Activated T-helper 1 cell treated with Interleukin-2 at 50 U/mL for 16 hours (primary cell): ENCODE data around the gene TOM1L2.
"Not testable (repeated sequence)": the region's sequence is repeated elsewhere in the genome, so short reads cannot be mapped to it uniquely, and the experiment has no call there.

Experiments
- DNase-seq: peaks from one replicate; pipeline ENCODE4 v3.0.0-alpha.2; 2020; ENCODE audit warnings: low read depth

TOM1L2 gene

DNA sequence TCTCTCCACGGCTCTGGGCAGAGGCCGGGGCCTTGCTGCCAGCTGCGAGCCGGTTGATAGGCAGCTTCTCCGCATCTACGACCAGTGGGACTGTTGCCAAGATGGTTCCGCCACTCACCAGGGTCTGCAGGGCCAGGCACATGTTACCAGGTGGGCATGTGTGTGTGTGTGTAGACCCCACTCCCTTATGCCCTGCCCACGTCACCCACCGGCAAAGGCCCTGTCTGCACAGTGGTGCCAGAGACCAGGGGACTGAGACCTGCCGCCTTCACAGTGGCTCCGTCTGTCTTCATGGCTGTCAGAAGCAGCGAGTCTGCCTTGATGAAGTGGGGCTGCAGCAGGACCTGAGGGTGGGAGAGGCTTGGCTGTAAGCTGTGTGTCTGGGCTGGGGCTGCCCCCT lies 153.1 kb downstream of the TOM1L2 start:
- no peak for DNase-seq

DNA sequence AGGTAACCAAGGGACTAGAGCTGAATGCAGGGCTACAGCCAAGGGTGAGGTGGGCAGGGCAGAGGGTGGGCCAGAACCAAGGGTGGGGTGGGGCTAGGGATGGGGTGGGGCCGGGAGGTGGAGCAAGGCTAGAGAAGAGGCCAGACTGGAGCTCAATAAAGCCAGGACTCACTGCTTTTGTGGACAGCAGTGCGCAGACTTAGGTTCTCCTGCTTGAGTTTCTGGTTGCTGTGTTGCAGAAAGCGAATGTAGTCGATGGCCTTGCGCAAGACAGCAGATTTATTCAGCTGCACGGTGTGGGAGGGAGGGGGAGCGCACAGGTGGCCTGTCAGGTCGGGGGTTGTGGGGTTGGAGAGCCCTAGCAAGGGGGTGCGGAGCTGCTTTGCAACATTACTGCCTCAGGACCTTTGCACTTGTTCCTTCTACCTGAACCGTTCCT lies 154.1 kb downstream of the TOM1L2 start:
- no peak for DNase-seq

DNA sequence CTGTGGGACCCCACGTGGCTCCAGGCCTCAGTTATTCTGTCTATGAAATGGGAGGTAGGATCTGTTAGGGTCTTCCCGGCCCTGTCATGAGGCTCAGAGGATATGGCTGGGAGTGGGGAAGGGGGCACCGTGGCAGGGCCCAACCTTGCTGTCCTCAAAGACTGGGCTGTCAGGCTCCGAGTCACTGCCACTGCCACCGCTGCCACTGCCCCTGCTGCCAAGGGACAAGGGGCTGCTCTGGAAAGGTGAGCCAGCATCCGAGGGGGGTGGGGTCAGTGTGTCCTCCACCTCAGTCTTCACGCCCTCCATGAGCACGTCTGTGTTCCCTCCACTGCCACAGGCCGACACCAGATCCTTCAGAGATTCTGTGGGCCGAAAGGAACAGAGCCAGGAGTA lies 154.7 kb downstream of the TOM1L2 start:
- DNase-seq = no peak

DNA sequence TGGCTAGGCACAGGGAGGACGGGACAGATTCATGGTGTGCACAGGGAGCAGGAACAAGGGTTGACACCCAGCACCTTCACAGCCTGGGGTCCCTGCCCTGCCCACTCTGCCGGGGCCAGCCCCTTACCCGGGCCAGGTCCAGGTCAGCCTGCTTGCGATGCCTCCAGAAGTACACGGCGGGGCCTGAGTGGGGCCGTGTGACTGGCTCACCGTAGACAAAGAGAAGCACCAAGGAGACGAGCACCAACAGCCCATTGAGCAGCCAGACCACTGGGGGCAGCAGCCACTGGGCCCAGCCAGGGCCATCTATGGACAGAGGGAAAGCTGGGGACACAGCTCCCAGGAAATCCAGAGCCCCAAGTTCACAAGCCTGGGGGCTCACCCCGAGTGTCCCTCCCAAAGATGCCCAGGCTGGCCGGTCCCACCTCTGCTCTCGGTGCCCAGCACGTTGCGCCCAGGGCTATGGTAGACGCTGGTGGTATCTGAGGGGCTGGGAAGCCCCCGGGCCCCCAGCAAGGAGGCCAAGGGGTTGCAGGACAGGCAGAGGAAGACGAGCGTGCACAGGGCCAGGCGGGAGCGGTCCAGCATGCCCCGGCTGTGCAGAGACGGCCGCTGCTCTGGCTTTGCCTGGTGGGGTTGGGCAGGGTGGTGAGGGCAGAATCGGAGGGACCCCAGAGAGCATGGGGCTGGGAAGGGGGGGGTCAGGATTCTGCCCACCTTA lies 155.2 kb downstream of the TOM1L2 start:
- no peak for DNase-seq

DNA sequence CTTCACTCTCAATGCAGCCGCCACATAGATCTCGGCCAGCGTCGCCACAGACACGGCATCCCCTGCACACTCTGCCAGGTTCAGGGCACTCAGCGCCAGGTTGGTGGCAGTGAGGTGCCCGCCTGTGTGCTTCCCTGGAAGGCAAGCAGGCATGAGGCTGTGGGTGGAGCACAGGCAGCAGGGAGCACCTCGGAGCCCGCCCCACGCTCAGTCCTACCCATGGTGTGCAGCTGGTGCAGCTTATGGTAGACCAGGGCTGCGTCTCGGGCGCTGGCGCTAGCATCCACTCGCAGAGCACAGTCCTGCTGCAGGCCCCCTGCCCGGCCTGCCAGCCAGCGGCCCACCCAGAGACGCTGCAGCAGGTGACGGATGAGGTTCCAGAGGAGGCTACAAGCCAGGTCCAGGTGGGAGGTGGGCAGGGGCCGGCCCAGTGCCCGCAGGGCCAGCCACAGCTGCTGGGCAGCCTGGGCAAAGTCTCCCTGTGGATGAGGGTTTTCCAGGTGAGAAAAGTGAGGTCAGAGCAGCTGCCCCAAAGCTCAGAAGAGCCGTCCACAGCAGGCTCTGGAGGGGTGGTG lies 155.9 kb downstream of the TOM1L2 start:
- DNase-seq = no peak

DNA sequence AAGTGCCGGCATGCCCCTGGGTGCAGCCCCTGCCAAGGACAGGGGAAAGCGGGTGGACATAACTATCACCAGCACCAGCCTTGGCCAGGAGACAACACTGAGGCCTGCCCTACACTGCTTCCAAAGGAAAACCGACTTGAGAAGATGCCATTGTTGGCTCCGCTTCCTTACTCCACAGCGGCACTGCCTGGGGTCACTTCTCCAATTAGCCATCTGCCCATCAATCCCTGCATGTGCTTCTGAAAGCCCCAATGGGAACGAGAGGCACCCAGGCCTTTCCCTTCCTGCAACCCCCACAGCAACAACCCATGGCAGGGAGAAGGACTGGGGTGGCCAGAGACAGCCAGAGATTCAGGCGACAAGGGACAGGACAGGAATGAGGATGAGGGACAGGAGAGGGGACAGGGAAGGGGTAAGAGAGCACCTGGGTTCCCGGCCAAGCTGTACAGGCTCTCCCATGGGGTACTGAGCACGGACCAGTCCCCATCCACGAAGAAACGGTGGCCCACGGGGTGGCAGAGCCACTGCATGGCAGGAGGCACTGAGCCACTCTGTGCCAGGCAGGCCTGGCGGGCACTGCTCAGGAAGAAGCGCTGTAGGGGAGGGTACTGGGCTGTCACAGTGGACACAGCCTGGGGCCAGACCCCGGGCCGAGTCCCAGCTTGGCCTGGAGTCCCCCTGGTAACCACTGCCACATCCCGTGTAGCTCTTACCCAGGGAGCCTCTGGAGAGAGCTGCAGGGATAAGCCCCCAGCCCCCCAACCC lies 156.6 kb downstream of the TOM1L2 start:
- no peak for DNase-seq

DNA sequence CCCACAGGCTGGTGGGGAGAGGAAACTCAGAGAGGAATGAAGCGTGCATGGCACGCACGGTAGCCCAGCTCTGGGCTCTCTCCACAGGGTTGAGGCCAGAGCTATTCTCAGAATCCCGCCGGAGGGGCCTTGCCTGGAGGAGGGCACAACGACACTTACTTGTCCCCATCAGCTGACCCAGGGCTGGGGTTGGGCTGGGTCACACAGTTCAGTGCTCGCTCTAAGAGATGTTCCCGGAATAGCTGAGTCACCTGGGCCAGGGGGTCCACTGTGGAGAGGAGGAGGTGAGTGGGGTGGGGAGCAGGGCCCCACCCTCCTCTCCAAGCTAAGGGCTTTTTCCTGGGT lies 157.2 kb downstream of the TOM1L2 start:
- DNase-seq = no peak

DNA sequence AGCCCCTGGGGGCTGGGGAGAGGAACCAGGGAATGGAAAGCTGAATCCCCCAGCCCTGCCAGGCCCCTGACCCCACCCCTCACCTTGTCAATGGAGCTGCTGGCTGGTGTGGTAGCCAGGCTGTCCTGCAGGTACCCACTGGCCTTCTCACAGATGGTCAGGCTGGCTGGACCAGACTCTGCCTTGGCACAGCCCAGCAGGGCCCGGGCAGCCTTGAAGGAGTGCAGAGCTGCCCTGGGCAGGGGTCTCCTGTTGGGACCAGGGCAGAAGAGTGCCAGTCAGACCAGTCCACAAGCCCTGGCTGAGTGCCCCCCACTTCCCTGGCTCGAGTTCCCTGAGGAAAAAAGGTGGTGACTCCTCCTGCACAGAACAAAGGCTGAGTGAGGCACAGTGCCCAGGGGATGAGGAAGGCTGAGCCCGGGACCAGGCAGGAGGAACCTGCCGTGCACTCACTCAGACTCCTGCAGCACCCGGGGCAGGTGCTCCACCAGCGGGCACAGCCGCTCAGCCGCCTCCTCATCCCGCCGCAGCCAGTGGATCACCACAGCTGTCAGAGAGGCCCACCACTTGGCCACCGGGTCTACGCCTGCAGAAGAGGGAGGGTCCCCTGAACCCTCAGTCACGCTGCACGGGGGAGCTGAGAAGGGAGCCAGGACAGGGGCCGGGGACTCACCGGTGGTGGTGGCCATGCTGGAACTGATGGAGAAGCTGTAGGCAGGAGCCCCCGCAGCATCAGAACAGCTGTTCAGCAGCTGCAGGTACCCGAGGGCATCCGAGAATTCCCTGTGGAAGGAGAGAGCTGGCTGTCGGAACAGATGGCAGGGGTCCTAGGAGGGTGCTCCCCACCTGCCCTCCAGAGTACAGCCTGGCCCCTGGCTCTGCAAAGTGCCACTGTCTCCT lies 157.8 kb downstream of the TOM1L2 start:
- DNase-seq = no peak

DNA sequence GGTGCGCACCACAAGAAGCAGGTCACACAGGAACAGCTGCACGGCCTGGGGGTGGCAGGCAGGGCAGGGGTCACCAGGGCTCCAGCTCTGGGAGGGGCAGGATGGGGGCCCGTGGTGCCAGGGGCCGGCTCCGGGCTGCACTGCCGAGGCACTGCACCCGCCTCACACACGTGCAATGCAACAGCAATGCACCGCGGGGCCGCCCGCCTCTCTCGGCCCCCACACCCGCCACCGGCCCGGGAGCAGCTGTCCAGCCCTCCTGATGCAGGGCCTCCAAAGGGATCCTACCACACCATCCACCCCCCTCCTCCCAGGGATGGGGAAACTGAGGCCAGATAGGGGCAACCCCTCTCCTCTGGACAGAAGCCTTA lies 158.5 kb downstream of the TOM1L2 start:
- no peak for DNase-seq

DNA sequence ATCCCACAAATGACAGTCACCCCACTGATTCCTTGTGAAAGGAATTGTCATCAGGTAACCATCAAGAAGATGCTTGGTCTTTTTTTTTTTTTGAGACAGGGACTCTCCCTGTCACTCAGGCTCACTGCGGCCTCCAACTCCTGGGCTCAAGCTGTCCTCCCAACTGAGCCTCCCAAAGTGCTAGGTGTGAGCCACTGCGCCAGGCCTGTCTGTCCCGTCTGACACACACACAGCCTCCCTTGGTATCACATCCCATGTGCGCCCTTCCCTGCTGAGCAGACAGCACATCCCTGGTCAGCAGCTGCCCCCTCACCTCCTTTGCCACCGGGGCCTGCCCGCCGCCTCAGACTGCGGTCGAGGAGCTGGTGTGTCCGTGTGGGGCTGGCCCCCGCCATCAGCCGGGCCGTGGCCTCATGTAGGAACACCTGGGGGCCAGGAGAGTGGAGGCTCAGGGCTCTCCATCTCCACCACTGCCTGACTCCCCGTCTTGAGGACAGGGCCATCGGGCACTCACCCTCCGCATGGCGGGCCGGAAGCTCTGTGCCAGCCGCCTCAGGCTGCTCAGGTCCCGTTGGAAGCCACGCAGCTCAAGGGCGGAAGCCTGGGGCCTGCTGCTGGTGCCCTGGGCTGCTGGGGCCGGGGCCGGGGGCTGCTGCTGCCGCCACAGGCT lies 159.0 kb downstream of the TOM1L2 start:
- DNase-seq = no peak

DNA sequence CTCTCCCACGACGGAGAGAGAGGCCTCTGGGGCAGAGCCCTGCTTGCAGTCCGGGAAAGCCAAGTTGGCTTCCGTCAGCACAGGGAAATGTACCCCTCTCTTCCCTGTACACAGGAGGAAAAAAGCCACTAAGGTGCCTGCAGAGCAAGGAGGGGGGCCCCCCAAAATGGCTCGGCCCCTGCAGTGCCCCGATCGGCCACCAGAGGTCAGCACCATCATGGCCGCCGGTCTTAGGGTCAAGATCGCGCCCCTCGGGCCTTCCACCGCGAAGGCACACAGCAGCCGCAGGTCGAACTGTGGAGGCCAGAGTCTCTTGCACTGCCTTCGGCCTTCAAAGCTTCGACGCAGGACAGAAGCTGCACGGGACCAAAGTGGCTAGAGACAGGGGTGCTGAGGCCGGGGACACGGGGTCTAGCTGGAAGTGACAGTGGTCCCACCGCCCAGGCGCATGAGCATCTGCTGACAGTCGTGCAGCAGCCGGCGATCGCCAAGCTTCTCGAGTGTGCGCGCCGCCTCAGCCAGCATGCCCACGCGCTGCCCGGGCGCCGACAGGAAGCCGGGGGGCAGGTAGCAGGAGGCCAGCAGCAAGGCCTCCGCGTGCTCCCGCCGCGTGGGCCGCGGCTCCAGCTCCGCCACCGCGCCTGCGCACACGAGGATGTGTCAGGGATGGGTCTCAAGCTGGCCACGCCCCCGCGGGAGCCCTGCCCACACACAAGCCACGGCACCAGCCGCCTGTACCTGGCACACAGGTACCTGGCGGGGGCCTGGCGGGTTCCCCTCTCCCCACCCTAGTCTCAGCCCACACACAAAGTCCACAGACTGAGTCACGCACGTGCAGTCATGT lies 159.8 kb downstream of the TOM1L2 start:
- peak; percentile 47 for DNase-seq

DNA sequence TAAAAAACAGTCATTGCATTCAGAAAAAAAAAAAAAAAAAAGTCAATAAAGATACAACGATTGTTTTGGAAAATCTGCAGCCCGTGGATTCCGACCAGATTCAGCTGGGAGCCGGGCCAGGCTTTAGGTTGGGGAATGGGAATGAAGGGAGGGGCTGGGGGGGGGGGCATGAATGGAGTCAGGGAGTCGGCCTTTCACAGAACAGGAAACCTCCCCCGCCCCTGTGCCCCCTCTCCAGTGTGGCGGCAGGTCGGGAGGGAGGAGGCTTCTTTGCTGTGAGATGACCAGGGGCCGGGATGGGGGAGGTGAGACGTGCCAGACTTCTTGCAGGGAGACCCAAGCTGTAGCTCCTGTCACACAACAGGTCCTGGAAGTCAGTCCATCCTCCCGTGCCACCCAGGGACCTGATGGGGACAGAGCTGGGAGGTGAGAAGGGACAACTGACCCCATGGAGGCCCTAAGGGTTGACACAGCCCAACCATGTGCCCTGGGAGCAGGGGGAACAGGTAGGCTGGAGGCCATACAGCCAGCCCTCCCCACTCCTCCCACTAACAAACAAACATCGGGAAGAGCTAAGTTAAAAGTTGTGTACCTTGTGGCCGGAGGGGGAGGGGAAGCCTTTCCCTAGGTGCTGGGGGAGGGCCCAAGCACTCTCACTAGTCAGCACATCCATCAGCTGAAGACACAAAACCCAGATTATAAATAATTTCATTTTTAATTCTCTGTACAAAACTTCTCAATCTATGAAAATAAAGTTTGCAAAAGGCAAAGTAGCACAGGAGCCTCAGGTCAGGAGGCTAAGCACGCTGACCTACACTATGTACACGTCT lies 160.6 kb downstream of the TOM1L2 start:
- no peak for DNase-seq

DNA sequence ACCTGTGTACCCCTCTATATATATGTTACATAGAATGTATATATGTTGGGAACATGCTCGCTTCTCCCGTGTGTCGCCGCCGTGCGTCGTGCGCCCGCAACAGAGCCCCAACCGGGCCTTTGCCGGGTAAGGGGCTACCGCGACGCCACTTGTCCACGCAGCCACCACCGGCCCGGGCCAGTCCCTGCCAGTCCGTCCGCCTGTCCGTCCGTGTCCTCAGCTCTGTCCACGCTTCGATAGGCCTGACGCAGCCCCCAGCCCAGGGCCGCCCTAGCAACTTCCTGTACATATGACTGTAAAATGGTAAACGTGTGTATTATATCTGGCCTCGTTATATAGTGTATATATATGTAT lies 161.3 kb downstream of the TOM1L2 start:
- no peak for DNase-seq

DNA sequence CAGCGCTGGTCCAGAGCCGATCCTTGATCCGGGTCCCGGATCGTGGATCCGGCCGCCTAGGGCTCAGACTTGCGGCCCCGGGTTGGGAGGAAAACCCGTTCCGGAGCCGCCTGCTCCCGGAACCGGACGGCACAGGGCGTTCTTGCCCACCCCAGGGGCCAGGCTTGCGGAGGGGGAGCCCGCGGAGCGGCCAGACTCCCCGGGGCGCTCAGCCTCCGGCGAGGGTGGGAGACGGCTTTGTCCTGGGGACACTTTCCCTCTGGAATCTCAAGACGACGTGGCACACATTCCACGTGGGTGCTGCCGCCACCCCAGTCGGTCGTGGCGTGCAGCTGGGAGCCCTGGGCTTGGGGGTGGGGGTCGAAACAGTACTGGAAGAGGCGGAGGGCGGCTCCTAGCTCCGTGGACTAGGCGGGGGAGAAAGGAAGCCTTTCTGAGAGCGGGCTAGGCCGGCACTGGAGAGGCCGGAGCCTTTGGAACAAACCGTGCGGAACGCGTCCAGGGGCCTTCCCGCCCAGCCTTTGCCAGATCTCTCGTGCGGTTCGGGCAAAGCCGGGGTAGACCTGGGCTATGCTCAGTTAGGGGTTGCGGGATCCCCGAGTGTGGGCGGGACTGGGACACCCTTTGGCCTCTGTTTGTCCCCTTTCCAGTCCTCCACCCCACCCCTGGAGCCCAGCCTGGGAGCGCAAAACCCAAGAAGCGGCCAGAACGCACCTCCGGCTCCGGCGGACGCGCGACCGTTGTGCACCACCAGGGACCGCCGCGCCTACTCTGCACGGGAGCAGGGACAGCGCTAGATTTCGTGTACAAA lies 161.9 kb downstream of the TOM1L2 start:
- no peak for DNase-seq

DNA sequence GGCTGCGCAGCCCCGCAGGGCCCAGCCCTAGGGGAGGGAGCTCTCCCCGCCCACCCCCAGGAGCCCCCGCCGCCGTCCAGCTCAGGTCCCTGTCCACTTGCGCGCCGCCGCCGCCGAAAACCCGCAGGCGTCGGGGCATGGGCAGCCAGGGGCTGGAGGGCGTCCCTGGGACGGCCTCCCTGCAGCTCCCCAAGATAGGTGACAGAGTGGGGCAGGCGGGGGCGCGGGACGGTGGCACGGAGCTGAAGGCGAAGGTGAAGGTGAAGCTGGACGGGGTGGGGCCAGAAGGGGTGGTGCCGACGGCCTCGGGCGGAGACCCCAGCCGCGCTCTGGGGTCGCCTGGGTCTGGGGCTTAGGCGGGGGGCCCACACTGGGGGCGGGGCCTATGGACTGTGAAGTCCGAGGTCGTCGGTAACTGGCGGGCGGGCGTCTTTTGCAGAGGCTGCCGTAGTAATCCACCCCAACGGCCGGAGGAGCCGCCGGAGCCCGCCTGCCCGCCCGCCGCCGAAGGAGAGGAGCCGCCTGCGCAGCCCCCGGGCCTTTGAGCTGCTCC lies 162.6 kb downstream of the TOM1L2 start:
- no peak for DNase-seq

DNA sequence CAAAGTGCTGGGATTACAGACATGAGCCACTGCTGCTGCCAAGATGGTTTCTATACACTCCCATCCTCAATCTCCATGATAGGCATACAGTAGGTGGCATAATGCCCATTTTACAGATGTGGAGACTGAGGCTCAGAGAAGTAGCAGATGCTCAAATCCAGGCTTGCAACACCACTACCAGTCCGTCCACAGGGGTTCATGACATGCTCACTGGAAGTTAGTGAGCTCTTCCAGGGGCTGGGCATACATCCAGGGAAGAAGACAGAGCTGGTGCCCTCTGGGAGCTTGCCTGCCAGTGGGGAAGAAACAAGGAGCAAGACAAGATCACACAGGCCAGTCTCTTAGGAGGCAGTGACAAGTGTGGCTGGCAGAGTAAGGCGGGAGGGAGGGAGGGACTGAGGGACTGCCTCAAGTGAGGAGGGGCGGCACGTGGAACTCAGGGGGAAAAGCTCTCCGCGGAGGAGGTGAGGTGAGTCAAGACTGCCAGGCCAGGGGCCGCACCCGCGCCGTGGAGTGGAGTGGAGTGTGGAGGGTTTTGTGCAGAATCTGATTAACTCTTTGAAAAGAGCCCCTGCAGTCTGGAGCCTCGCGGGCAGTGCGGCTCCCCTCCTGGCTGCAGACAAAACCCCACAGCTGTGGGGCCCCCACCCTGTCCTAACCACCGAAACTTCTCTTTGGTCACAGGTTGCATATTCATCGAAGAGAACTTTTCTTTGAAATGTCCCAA lies 163.3 kb downstream of the TOM1L2 start:
- no peak for DNase-seq

DNA sequence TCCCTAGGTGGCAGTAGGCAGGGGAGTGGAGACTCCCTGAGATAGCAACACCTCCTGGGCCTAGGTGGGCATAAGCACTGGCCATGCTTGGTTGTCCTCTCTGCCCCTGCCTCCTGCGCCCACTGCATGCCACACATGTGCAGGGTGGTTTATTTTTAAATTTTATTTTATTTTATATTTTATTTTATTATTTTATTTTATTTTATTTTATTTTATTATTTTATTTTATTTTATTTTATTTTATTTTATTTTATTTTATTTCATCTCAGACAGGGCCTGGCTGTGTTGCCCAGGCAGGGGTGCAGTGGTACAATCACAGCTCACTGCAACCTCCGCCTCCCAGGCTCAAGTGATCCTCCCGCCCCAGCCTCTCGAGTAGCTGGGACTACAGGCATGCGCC lies 164.0 kb downstream of the TOM1L2 start:
- DNase-seq = not testable (repeated sequence)

DNA sequence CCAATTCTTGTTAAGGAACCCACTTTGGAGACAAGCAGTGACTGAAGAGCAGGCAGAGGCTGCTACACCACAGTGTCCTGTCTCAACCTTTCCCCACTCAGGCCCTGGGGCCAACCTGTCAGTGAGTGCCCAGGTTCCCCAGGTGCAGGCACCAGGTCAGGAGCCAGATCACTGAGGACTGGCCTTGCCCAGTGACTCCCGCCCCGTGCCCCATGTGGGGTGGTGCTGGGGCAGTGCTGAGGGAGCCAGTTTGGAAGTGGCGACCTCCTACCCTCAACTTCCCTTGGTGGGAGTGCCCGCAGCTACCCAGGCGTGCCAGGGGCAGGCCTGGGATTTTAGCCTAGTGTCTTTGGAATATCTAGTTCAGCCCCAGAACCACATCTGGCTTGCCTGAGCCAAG lies 164.8 kb downstream of the TOM1L2 start:
- DNase-seq = no peak
